AG10803 (cell line): Measurements from ENCODE around the gene MBNL1.

ENCODE experiments used
- DNase-seq: peaks from one replicate; pipeline ENCODE4 v3.0.0; 2010; ENCODE audit warnings: low read depth
- H3K4me3 ChIP-seq: 2 replicates; pipeline ENCODE4 v1.5.1; 2011; ENCODE audit warnings: mild to moderate bottlenecking, low read length, control low read depth
- CTCF ChIP-seq: conservative IDR thresholded peaks from 2 replicates; pipeline ENCODE4 v1.5.1; 2011; ENCODE audit warnings: mild to moderate bottlenecking, low read length, control low read depth, inconsistent platforms

MBNL1 gene

GRCh38 chr3:152353578-152353977, 84.8 kb downstream of the MBNL1 start:
- TF ChIP-seq CTCF, result no peak
- no peak overlapping the region for H3K4me3 ChIP-seq
- DNase-seq, result no peak

- DNase-seq, result peak; percentile 48
- no peak overlapping the region for H3K4me3 ChIP-seq
- TF ChIP-seq CTCF, result no peak
Measured at GRCh38 chr3:152355744-152356665, 87.3 kb downstream of the MBNL1 start.

- DNase-seq, result no peak
- no peak for TF ChIP-seq CTCF
- H3K4me3 ChIP-seq, result no peak overlapping the region
Measured at GRCh38 chr3:152356870-152357276, 88.1 kb downstream of the MBNL1 start.

GRCh38 chr3:152357587-152357986, 88.9 kb downstream of the MBNL1 start:
- no peak overlapping the region for H3K4me3 ChIP-seq
- DNase-seq, result no peak
- no peak for TF ChIP-seq CTCF

- TF ChIP-seq CTCF, result no peak
- DNase-seq, result no peak
- H3K4me3 ChIP-seq, result no peak overlapping the region
Measured at GRCh38 chr3:152359385-152360248, 90.9 kb downstream of the MBNL1 start.

GRCh38 chr3:152360302-152360701, 91.6 kb downstream of the MBNL1 start:
- H3K4me3 ChIP-seq, result no peak overlapping the region
- TF ChIP-seq CTCF, result no peak
- DNase-seq, result no peak
